ENCODE results near the gene ASGR2.

The ASGR2 gene

DNA sequence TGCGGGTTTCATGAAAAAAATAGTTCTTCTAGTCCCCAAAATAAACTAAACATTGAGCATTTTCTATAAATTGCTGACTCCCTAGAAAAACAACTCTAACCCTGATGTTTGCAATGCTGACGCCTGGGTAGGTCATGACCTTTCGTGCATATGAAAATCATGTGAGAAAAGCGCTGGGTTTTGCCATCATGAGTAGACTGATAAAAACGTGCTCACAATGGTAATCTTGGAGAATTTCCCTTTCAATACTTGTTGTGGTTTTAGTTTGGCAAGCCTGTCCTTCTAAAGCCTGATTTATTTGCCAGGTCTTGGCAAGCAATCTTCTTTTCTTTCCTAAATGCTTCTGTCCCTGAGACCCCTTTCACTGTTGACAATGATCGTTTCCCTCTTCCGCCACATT lies 30.5 kb downstream of the ASGR2 start:
- H3K14ac ChIP-seq (ENCODE audit: low read length) = no peak overlapping the region
- no peak overlapping the region for H4K8ac ChIP-seq (ENCODE audit: low read depth, low read length)
- no peak overlapping the region for H2AFZ ChIP-seq (ENCODE audit: low read length)
- no peak overlapping the region for H2BK120ac ChIP-seq (ENCODE audit: low read depth, low read length)
- no peak overlapping the region for H2BK15ac ChIP-seq (ENCODE audit: low read length)
- no peak overlapping the region for H3K4ac ChIP-seq (ENCODE audit: low read length)
- H3K27me3 ChIP-seq (ENCODE audit: control insufficient read depth in 3 of 3, insufficient read depth in 3 of 3, low read depth in 1 of 3, low read length in 3 of 3) = no peaks in the 10 kb centered on the region
- WGBS, 2 donors (ENCODE audit: extremely low coverage in 2 of 2, insufficient read length in 2 of 2, insufficient replicate concordance in 1 of 2) = no CpG with 5 or more reads among the region's 7 CpGs
- no peaks in the 10 kb centered on the region for H3K4me1 ChIP-seq (ENCODE audit: control insufficient read depth in 2 of 2, insufficient read depth in 1 of 2, low read depth in 1 of 2, low read length in 2 of 2)
- H2BK5ac ChIP-seq (ENCODE audit: low read length) = no peak overlapping the region
- no peaks in the 10 kb centered on the region for H3K79me1 ChIP-seq (ENCODE audit: low read depth, low read length)
- no peak overlapping the region for H3K18ac ChIP-seq (ENCODE audit: low read length)
- no peak overlapping the region for H3K4me2 ChIP-seq (ENCODE audit: insufficient read depth, low read length, poor library complexity, severe bottlenecking)
- no peak overlapping the region for H3K23ac ChIP-seq (ENCODE audit: low read depth, low read length, poor library complexity)
- H4K91ac ChIP-seq (ENCODE audit: low read depth, low read length, poor library complexity) = no peak overlapping the region
- no peak overlapping the region for H3K27ac ChIP-seq (replicated peaks; ENCODE audit: low read length)
- H3K9me3 ChIP-seq (replicated peaks in 1 of 2; ENCODE audit: control insufficient read depth in 2 of 2, insufficient read depth in 1 of 2, low read depth in 1 of 2, low read length in 2 of 2) = no peaks in the 10 kb centered on the region
- H2BK12ac ChIP-seq (ENCODE audit: low read length) = no peak overlapping the region
- no peaks in the 10 kb centered on the region for H3K36me3 ChIP-seq (replicated peaks in 1 of 2; ENCODE audit: control insufficient read depth in 2 of 2, insufficient read depth in 2 of 2, low read length in 2 of 2)
- H3K9ac ChIP-seq (ENCODE audit: low read depth, low read length, poor library complexity) = no peak overlapping the region
- H2AK5ac ChIP-seq (ENCODE audit: low read depth, low read length) = no peak overlapping the region
- no peak for DNase-seq (ENCODE audit: low spot score)
- no peak overlapping the region for H3K4me3 ChIP-seq (ENCODE audit: low read length in 2 of 2)

DNA sequence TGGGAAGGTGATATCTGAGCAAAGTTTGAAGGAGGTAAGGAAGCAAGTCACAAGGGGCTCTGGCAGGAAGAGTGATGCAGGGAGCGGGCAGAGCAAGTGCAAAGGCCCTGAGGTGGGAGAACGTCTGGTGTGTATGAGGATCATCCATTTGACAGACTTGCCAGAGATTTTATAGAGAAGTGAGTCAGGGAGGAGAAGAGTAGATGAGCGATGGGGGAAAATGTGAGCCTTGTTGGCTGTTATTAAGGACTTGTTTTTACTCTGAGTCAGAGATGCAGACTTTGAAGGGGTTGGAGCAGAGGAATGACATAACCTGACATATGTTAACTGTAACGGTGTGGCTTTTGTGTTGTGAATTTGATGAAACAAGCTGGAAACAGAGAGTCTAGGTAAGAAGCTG lies 31.0 kb downstream of the ASGR2 start:
- no peak overlapping the region for H2AK5ac ChIP-seq (ENCODE audit: low read depth, low read length)
- no peak overlapping the region for H4K91ac ChIP-seq (ENCODE audit: low read depth, low read length, poor library complexity)
- H3K14ac ChIP-seq (ENCODE audit: low read length) = no peak overlapping the region
- no peak overlapping the region for H4K8ac ChIP-seq (ENCODE audit: low read depth, low read length)
- no peak overlapping the region for H2AFZ ChIP-seq (ENCODE audit: low read length)
- no CpG with 5 or more reads among the region's 4 CpGs for WGBS, 2 donors (ENCODE audit: extremely low coverage in 2 of 2, insufficient read length in 2 of 2, insufficient replicate concordance in 1 of 2)
- no peaks in the 10 kb centered on the region for H3K9me3 ChIP-seq (replicated peaks in 1 of 2; ENCODE audit: control insufficient read depth in 2 of 2, insufficient read depth in 1 of 2, low read depth in 1 of 2, low read length in 2 of 2)
- no peak overlapping the region for H3K4me3 ChIP-seq (ENCODE audit: low read length in 2 of 2)
- no peaks in the 10 kb centered on the region for H3K79me1 ChIP-seq (ENCODE audit: low read depth, low read length)
- H3K23ac ChIP-seq (ENCODE audit: low read depth, low read length, poor library complexity) = no peak overlapping the region
- H3K4me1 ChIP-seq (ENCODE audit: control insufficient read depth in 2 of 2, insufficient read depth in 1 of 2, low read depth in 1 of 2, low read length in 2 of 2) = no peaks in the 10 kb centered on the region
- H3K18ac ChIP-seq (ENCODE audit: low read length) = no peak overlapping the region
- no peak overlapping the region for H2BK120ac ChIP-seq (ENCODE audit: low read depth, low read length)
- no peak overlapping the region for H3K4me2 ChIP-seq (ENCODE audit: insufficient read depth, low read length, poor library complexity, severe bottlenecking)
- peaks cover 0 to 4% (median 0%) of the 10 kb centered on the region in 3 experiments for H3K27me3 ChIP-seq (ENCODE audit: control insufficient read depth in 3 of 3, insufficient read depth in 3 of 3, low read depth in 1 of 3, low read length in 3 of 3)
- no peak overlapping the region for H2BK12ac ChIP-seq (ENCODE audit: low read length)
- no peak overlapping the region for H2BK15ac ChIP-seq (ENCODE audit: low read length)
- no peaks in the 10 kb centered on the region for H3K36me3 ChIP-seq (replicated peaks in 1 of 2; ENCODE audit: control insufficient read depth in 2 of 2, insufficient read depth in 2 of 2, low read length in 2 of 2)
- H3K4ac ChIP-seq (ENCODE audit: low read length) = no peak overlapping the region
- H2BK5ac ChIP-seq (ENCODE audit: low read length) = no peak overlapping the region
- no peak overlapping the region for H3K27ac ChIP-seq (replicated peaks; ENCODE audit: low read length)
- DNase-seq (ENCODE audit: low spot score) = no peak
- no peak overlapping the region for H3K9ac ChIP-seq (ENCODE audit: low read depth, low read length, poor library complexity)

DNA sequence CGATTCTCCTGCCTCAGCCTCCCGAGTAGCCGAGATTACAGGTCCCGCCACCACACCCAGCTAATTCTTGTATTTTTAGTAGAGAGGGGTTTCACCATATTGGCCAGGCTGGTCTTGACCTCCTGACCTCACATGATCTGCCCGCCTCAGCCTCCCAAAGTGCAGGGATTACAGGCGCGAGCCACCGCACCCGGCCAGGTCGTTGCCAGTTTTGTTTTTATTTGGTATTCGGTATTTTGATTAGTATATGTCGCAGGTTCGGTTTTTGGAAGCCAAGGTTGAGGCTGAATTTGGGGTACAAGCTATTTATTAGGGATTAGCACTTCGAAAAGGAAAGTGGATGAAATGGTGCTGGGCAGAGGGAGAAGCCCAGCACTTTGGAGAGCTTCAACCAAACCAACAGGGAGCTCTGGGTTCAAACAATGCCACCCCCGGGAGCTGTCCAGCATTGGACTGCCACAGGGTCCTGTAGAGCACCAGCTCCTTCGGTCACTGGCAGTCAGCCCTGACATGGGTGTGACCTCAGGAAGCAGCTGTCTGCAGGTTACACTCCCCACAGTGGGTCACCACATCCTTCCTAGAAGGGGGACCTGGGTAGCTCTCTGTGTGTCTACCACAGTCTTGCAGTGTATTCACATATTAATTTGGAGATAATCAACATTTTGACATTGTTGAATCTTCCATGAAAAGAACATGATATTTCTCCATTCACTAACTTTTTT lies 33.1 kb downstream of the ASGR2 start:
- no peak overlapping the region for H2AFZ ChIP-seq (ENCODE audit: low read length)
- no peak overlapping the region for H3K4ac ChIP-seq (ENCODE audit: low read length)
- WGBS, 2 donors (ENCODE audit: extremely low coverage in 2 of 2, insufficient read length in 2 of 2, insufficient replicate concordance in 1 of 2) = 100% methylated on average over 3 of the region's 16 CpGs; no CpG with 5 or more reads in 1 of the 2 donors
- H4K8ac ChIP-seq (ENCODE audit: low read depth, low read length) = no peak overlapping the region
- no peak overlapping the region for H2BK120ac ChIP-seq (ENCODE audit: low read depth, low read length)
- H4K91ac ChIP-seq (ENCODE audit: low read depth, low read length, poor library complexity) = no peak overlapping the region
- H3K4me3 ChIP-seq (ENCODE audit: low read length in 2 of 2) = peak overlapping the region in 1 of 2 donors; percentile 43
- no peaks in the 10 kb centered on the region for H3K79me1 ChIP-seq (ENCODE audit: low read depth, low read length)
- H3K27me3 ChIP-seq (ENCODE audit: control insufficient read depth in 3 of 3, insufficient read depth in 3 of 3, low read depth in 1 of 3, low read length in 3 of 3) = peaks cover 0 to 7% (median 0%) of the 10 kb centered on the region in 3 experiments
- H3K14ac ChIP-seq (ENCODE audit: low read length) = no peak overlapping the region
- no peak overlapping the region for H3K23ac ChIP-seq (ENCODE audit: low read depth, low read length, poor library complexity)
- H2BK5ac ChIP-seq (ENCODE audit: low read length) = no peak overlapping the region
- no peak overlapping the region for H2BK12ac ChIP-seq (ENCODE audit: low read length)
- H3K4me2 ChIP-seq (ENCODE audit: insufficient read depth, low read length, poor library complexity, severe bottlenecking) = no peak overlapping the region
- no peaks in the 10 kb centered on the region for H3K9me3 ChIP-seq (replicated peaks in 1 of 2; ENCODE audit: control insufficient read depth in 2 of 2, insufficient read depth in 1 of 2, low read depth in 1 of 2, low read length in 2 of 2)
- no peak overlapping the region for H2AK5ac ChIP-seq (ENCODE audit: low read depth, low read length)
- no peaks in the 10 kb centered on the region for H3K36me3 ChIP-seq (replicated peaks in 1 of 2; ENCODE audit: control insufficient read depth in 2 of 2, insufficient read depth in 2 of 2, low read length in 2 of 2)
- no peak overlapping the region for H3K27ac ChIP-seq (replicated peaks; ENCODE audit: low read length)
- H3K4me1 ChIP-seq (ENCODE audit: control insufficient read depth in 2 of 2, insufficient read depth in 1 of 2, low read depth in 1 of 2, low read length in 2 of 2) = no peaks in the 10 kb centered on the region
- H3K18ac ChIP-seq (ENCODE audit: low read length) = no peak overlapping the region
- no peak overlapping the region for H3K9ac ChIP-seq (ENCODE audit: low read depth, low read length, poor library complexity)
- no peak overlapping the region for H2BK15ac ChIP-seq (ENCODE audit: low read length)
- DNase-seq (ENCODE audit: low spot score) = no peak

DNA sequence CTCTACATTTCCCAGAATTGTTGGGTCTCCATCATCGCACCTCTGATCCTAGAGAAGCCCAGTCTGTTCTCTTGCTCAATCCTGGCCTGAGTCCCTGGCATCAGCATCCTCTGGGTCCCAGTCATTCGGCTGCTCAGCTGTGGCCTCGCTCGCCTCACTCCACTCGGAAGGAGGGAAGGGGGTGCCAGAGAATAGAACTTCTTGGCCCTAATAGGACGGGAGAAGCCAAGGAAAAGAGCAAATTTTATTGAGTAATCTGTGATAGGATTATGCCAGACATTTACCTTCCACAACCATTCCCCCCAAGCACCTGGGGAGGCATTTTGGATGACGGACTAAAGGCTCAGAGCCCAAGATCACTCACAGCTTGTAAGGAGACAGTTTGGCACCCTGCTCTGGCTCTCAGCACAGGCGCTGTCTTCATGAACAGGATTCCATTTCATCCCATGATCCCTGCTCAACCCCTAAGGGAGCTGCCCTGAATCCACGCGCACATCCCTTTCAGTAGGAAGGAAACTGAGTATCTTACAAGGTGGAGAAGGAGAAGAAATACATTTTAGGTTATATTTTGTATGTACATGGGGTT lies 34.1 kb downstream of the ASGR2 start:
- H2BK5ac ChIP-seq (ENCODE audit: low read length) = no peak overlapping the region
- no peak overlapping the region for H3K14ac ChIP-seq (ENCODE audit: low read length)
- no peak overlapping the region for H2AK5ac ChIP-seq (ENCODE audit: low read depth, low read length)
- H3K27ac ChIP-seq (replicated peaks; ENCODE audit: low read length) = no peak overlapping the region
- H4K91ac ChIP-seq (ENCODE audit: low read depth, low read length, poor library complexity) = no peak overlapping the region
- no peak overlapping the region for H3K4me3 ChIP-seq (ENCODE audit: low read length in 2 of 2)
- H3K23ac ChIP-seq (ENCODE audit: low read depth, low read length, poor library complexity) = no peak overlapping the region
- H3K9ac ChIP-seq (ENCODE audit: low read depth, low read length, poor library complexity) = no peak overlapping the region
- no peak overlapping the region for H4K8ac ChIP-seq (ENCODE audit: low read depth, low read length)
- no peak overlapping the region for H2BK12ac ChIP-seq (ENCODE audit: low read length)
- no peaks in the 10 kb centered on the region for H3K36me3 ChIP-seq (replicated peaks in 1 of 2; ENCODE audit: control insufficient read depth in 2 of 2, insufficient read depth in 2 of 2, low read length in 2 of 2)
- peaks cover 0 to 11% (median 0%) of the 10 kb centered on the region in 3 experiments for H3K27me3 ChIP-seq (ENCODE audit: control insufficient read depth in 3 of 3, insufficient read depth in 3 of 3, low read depth in 1 of 3, low read length in 3 of 3)
- H2AFZ ChIP-seq (ENCODE audit: low read length) = no peak overlapping the region
- H2BK120ac ChIP-seq (ENCODE audit: low read depth, low read length) = no peak overlapping the region
- H3K79me1 ChIP-seq (ENCODE audit: low read depth, low read length) = no peaks in the 10 kb centered on the region
- no CpG with 5 or more reads among the region's 10 CpGs for WGBS, 2 donors (ENCODE audit: extremely low coverage in 2 of 2, insufficient read length in 2 of 2, insufficient replicate concordance in 1 of 2)
- no peak overlapping the region for H2BK15ac ChIP-seq (ENCODE audit: low read length)
- no peaks in the 10 kb centered on the region for H3K4me1 ChIP-seq (ENCODE audit: control insufficient read depth in 2 of 2, insufficient read depth in 1 of 2, low read depth in 1 of 2, low read length in 2 of 2)
- no peak overlapping the region for H3K18ac ChIP-seq (ENCODE audit: low read length)
- H3K4me2 ChIP-seq (ENCODE audit: insufficient read depth, low read length, poor library complexity, severe bottlenecking) = no peak overlapping the region
- H3K4ac ChIP-seq (ENCODE audit: low read length) = no peak overlapping the region
- H3K9me3 ChIP-seq (replicated peaks in 1 of 2; ENCODE audit: control insufficient read depth in 2 of 2, insufficient read depth in 1 of 2, low read depth in 1 of 2, low read length in 2 of 2) = no peaks in the 10 kb centered on the region
- no peak for DNase-seq (ENCODE audit: low spot score)
